Measurements from ENCODE around the gene RBM48. TPM values are rescaled to one million over a fixed set of nuclear protein-coding genes. Genes with fewer than 3 reads are reported as not detected.

RBM48 gene
- total RNA-seq = 22.1 TPM

DNA sequence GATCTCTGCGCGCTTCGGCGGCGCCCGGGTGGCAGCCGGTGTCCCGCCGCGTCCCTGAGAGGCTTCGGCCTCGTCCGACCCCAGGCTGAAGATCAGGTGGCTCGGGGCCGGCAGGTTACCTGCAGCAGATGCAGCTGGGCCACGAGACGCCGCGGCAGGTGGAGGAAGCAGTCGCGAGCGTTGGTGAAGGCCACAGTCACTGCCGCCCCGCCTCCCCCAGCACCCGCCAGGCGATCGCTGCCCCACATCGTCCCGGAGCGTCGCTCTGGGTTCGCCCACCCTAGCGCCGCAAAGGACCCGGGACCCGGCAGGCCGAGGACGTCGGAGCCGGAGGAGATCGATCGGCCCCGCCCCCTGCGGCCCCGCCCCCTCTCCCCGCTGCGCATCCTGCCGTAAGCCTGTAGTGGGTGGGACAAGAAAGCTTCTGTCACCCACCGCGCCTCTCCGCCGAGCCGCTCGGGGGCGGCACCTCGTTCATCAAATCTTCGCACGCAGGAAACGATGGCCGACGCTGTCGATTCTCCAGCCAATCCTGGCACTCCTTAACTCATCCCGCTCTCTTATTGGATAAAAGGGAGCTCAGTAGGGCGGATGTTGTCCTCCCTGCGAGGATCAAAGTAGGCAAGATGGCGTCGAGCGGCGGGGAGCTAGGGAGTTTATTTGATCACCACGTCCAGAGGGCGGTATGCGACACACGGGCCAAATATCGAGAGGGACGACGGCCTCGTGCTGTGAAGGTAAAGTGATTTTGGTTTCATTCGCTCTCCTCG, at the start of gene RBM48, which contains the start of gene PEX1:
TSS of gene RBM48 (plus strand) at position 608 of the 770 bp plus-strand sequence. CDS start at position 627, 19 bp downstream.
TSS of gene PEX1 (minus strand) at position 333 of the 770 bp plus-strand sequence. CDS start at position 248, 85 bp downstream.

Other genes with a start within 250 kb of the RBM48 start
- 30.0 TPM for gene GATAD1, start 81.3 kb upstream of the RBM48 start, total RNA-seq
- gene ERVW-1, start 50.8 kb upstream of the RBM48 start, total RNA-seq = not detected
- gene PEX1, start 275 bp upstream of the RBM48 start, total RNA-seq = 61.4 TPM
- 22.8 TPM for gene FAM133B, start 61.6 kb downstream of the RBM48 start, total RNA-seq